ENCODE results near the gene TRIM15. TPM values are rescaled to one million over a fixed set of nuclear protein-coding genes. Genes with fewer than 3 reads are reported as not detected.

The TRIM15 gene
- total RNA-seq, 2 donors from 2014 or later = not detected

DNA sequence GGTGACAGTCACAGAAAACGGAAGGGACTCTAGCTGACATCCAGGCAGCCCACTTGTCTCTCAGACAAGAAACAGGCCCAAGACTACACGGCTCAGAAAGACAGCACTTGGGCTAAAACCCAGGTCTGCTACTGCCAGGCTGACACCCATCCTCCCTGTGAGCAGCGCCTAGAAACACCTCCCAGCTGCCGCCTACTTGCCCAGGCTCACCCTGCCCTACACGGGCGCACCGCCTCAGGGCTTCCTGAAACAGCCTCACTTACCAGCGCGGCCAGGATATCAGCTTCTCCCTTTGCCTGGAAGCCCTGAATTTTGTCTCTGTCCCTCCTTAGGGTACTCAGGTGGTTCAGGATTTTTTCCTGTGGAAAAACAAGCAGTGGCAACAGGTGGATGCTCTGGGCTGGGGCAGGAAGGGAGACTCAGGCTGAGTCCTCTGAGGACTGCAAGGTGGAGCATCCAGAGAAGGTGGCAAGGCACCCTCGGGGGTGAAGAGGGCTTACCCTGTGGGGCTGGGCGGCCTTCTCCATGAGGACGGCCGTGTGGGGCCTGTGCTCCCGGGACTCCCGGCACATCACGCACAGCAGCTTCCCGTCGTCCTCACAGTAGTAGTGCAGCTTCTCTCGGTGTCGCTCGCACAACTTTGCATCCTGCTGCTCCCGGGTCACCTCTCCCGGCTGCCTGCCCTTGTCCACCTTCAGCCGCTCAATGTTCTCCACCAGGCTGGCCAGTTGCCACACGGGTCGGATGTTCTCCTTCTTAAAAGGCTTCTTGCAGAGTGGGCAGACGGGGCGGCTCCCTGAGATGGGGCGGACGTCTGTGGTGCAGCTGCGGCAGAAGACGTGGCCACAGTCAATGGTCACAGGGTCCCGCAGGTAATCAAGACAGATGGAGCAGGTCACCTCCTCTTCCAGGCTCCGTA lies 35.1 kb downstream of the TRIM15 start:
- ATAC-seq (ENCODE audit: insufficient number of reproducible peaks, low FRiP score, low read depth) (no peak), DNase-seq (ENCODE audit: low spot score) (no peak)
- peaks cover 22% of the 10 kb centered on the region for H3K36me3 ChIP-seq
- no peaks in the 10 kb centered on the region for H3K9me3 ChIP-seq
- H3K27ac ChIP-seq = no peak overlapping the region
- H3K4me1 ChIP-seq (ENCODE audit: control insufficient read depth in 1 of 2, low read depth in 2 of 2) = no peaks in the 10 kb centered on the region
- TF ChIP-seq, protein P1, sequence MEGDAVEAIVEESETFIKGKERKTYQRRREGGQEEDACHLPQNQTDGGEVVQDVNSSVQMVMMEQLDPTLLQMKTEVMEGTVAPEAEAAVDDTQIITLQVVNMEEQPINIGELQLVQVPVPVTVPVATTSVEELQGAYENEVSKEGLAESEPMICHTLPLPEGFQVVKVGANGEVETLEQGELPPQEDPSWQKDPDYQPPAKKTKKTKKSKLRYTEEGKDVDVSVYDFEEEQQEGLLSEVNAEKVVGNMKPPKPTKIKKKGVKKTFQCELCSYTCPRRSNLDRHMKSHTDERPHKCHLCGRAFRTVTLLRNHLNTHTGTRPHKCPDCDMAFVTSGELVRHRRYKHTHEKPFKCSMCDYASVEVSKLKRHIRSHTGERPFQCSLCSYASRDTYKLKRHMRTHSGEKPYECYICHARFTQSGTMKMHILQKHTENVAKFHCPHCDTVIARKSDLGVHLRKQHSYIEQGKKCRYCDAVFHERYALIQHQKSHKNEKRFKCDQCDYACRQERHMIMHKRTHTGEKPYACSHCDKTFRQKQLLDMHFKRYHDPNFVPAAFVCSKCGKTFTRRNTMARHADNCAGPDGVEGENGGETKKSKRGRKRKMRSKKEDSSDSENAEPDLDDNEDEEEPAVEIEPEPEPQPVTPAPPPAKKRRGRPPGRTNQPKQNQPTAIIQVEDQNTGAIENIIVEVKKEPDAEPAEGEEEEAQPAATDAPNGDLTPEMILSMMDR (IDR thresholded peaks at IDR 0.05) = no peak
- no peak overlapping the region for H3K4me3 ChIP-seq
- H3K27me3 ChIP-seq (replicated peaks; ENCODE audit: insufficient read depth) = no peaks in the 10 kb centered on the region

DNA sequence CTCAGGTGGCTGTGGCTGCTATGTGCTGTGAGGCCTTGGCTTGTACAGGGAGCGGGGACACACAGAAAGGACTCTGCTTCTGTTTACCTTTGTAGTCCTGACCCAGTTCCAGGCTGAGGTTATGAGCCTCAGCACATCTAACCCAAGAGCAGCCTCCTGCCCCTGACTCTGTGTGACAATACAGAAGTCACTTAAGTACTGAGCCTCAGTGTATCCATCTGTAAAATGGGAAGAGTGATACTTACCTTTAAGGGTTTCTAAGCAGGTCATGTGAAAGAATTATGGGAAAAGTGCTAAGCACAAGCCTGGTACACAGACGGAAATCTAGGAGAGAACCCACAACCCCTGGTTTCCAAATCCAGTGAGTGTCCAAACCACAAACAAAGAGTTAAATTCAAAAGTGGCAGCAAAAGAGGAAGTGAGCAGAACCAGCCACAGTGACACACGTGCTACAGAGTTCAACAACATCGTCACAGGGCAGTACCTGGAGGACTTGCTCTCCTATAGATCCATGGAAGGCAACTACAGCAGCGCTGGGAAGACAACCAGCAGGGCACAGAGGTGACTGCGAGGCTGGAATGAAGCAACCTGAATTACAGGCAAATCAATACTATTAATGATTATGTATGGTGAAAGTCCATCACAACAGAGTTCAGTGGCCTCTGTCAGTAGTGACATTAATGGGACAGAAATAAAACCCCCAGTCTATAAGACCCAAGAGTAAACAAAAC lies 37.4 kb downstream of the TRIM15 start:
- H3K36me3 ChIP-seq = peaks cover 18% of the 10 kb centered on the region
- no peaks in the 10 kb centered on the region for H3K9me3 ChIP-seq
- no peaks in the 10 kb centered on the region for H3K27me3 ChIP-seq (replicated peaks; ENCODE audit: insufficient read depth)
- no peak overlapping the region for H3K4me3 ChIP-seq
- H3K27ac ChIP-seq = no peak overlapping the region
- H3K4me1 ChIP-seq (ENCODE audit: control insufficient read depth in 1 of 2, low read depth in 2 of 2) = no peaks in the 10 kb centered on the region
- TF ChIP-seq, protein P1 (IDR thresholded peaks at IDR 0.05) = no peak
- ATAC-seq (ENCODE audit: insufficient number of reproducible peaks, low FRiP score, low read depth) (no peak), DNase-seq (ENCODE audit: low spot score) (no peak)

DNA sequence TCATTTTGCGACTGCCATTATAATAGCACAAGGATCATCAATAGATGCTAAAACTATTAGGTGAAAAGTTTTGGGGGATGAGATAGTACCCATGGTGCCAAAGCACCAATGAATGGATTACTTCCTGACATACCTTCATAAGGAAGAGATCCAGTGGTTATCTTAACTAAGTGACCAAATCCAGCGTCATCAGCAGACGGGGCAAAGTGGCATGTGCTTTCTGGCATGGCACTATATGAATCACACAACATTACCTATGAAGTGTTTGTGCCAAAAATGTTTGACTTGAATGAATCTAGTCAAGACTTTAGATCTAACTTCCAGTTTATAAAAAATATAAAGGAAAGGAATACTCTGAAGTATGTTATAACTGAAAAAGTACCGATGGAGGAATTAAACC lies 39.0 kb downstream of the TRIM15 start:
- DNase-seq (ENCODE audit: low spot score) (no peak), ATAC-seq (ENCODE audit: insufficient number of reproducible peaks, low FRiP score, low read depth) (no peak)
- TF ChIP-seq, protein P1 (IDR thresholded peaks at IDR 0.05) = no peak
- Histone ChIP-seq H3K4me3 (no peak overlapping the region), H3K36me3 (peaks cover 8% of the 10 kb centered on the region), H3K27ac (no peak overlapping the region), H3K27me3 (replicated peaks; ENCODE audit: insufficient read depth) (no peaks in the 10 kb centered on the region), H3K4me1 (ENCODE audit: control insufficient read depth in 1 of 2, low read depth in 2 of 2) (peaks cover 5 to 13% of the 10 kb centered on the region in 2 donors), H3K9me3 (no peaks in the 10 kb centered on the region)

DNA sequence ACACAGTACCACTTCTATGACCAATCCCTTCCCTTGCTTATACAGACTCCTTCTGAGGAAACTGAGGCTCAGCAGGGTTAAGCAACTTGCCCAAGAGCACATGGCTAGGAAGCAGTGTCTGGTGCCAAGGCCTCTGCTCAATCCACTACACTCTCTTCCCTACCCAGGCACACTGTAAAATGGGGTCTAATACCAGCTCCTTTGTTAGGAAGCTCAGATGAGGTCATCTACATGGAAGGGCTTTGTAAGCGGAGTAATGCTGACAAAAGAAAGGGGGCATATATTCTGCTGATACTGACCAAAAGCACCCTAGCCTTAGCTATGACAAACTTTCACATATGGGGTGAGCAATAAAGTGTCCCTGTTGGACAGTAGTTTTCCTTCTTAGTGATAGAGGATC lies 40.8 kb downstream of the TRIM15 start:
- H3K27ac ChIP-seq = no peak overlapping the region
- no peak for ATAC-seq (ENCODE audit: insufficient number of reproducible peaks, low FRiP score, low read depth)

More for the DNA sequence above, 40.8 kb downstream of the TRIM15 start:
- no peak for DNase-seq (ENCODE audit: low spot score)
- Histone ChIP-seq H3K9me3 (no peaks in the 10 kb centered on the region), H3K27me3 (replicated peaks; ENCODE audit: insufficient read depth) (no peaks in the 10 kb centered on the region), H3K4me1 (ENCODE audit: control insufficient read depth in 1 of 2, low read depth in 2 of 2) (peaks cover 15 to 22% of the 10 kb centered on the region in 2 donors), H3K4me3 (no peak overlapping the region), H3K36me3 (no peaks in the 10 kb centered on the region)
- TF ChIP-seq, protein P1 (IDR thresholded peaks at IDR 0.05) = no peak
